Posterior vena cava (tissue), 2 donors: ENCODE data around the gene TTC34. TPM values are rescaled to one million over a fixed set of nuclear protein-coding genes. Genes with fewer than 3 reads are reported as not detected.

Experiments
- DNase-seq: peaks from one replicate; pipeline ENCODE4 v3.0.0-alpha.2; 2020; ENCODE audit warnings: low spot score
- intact Hi-C, 2 donors: fragments of 100-400 bp; cut with DNase I; formaldehyde crosslinking; loops; one replicate each; pipeline versions ENCODE4 v1.14.1 to v1.14.2; 2022 to 2023
- total RNA-seq, 2 donors: library from RNA; stranded (reverse); fragmentation: NEBNext Ultra II Directional; extraction: Animal tissue kit (Norgen Biotek cat#: 25700); gene quantifications; one replicate each; pipeline ENCODE4 v1.2.1, GENCODE V29; 2021
- donor health status: DM: yes; HTN: yes; CAD: no.
- donor health status: DM: yes; HTN: yes; CAD: no.

TTC34 gene
- total RNA-seq, 2 donors from 2014 or later, result 0.24 to 0.46 TPM

GRCh38 chr1:2639607-2640521 lies 161.6 kb downstream of the TTC34 start:
- intact Hi-C loops, result loop anchor here in 1 of 2 donors (10.0 kb wide), 1 partner anchor 825 kb away; no protein-coding TSS in a partner anchor
- peak; percentile 68 for DNase-seq

GRCh38 chr1:2639203-2639602 lies 162.3 kb downstream of the TTC34 start:
- peak; percentile 78 for DNase-seq
- intact Hi-C loops, result no loop called here

GRCh38 chr1:2638466-2639115 lies 162.9 kb downstream of the TTC34 start:
- peak; percentile 61 for DNase-seq

GRCh38 chr1:2637442-2638145 lies 163.9 kb downstream of the TTC34 start:
- DNase-seq, result no peak
- intact Hi-C loops, result no loop called here

More at GRCh38 chr1:2638466-2639115, 162.9 kb downstream of the TTC34 start:
- intact Hi-C loops, result no loop called here

- no peak for DNase-seq
Measured at GRCh38 chr1:2636733-2637132, 164.8 kb downstream of the TTC34 start.

GRCh38 chr1:2635361-2636010 lies 166.0 kb downstream of the TTC34 start:
- peak; percentile 67 for DNase-seq

More at GRCh38 chr1:2636733-2637132, 164.8 kb downstream of the TTC34 start:
- intact Hi-C loops, result no loop called here

GRCh38 chr1:2633936-2634491 lies 167.5 kb downstream of the TTC34 start:
- DNase-seq, result peak; percentile 66
- intact Hi-C loops, result no loop called here

More at GRCh38 chr1:2635361-2636010, 166.0 kb downstream of the TTC34 start:
- intact Hi-C loops, result no loop called here

- DNase-seq, result peak; percentile 74
Measured at GRCh38 chr1:2633366-2633935, 168.0 kb downstream of the TTC34 start.

GRCh38 chr1:2632561-2633361 lies 168.7 kb downstream of the TTC34 start, which contains the start of gene MMEL1:
Gene MMEL1 (minus strand): TSS chr1:2633016. CDS start chr1:2629484, 3,532 bp downstream.
- DNase-seq, result peak; percentile 58
- intact Hi-C loops, result no loop called here

More at GRCh38 chr1:2633366-2633935, 168.0 kb downstream of the TTC34 start:
- intact Hi-C loops, result no loop called here

GRCh38 chr1:2632051-2632430 lies 169.5 kb downstream of the TTC34 start:
- peak; percentile 63 for DNase-seq
- intact Hi-C loops, result no loop called here

GRCh38 chr1:2631136-2632050 lies 170.1 kb downstream of the TTC34 start:
- peak; percentile 62 for DNase-seq
- intact Hi-C loops, result no loop called here

- DNase-seq, result peak; percentile 47
- intact Hi-C loops, result no loop called here
Measured at GRCh38 chr1:2630498-2631135, 170.9 kb downstream of the TTC34 start.

GRCh38 chr1:2629627-2630497 lies 171.6 kb downstream of the TTC34 start:
- intact Hi-C loops, result no loop called here
- peak; percentile 79 for DNase-seq

- DNase-seq, result peak; percentile 74
- intact Hi-C loops, result no loop called here
Measured at GRCh38 chr1:2628933-2629626, 172.4 kb downstream of the TTC34 start.
